VCaP (cell line): Measurements from ENCODE around the gene NPTX2.

ENCODE experiments used
- H3K27ac ChIP-seq: fragments of 450-650 bp; 2 replicates; pipeline ENCODE4 v1.5.1; 2017
- TF ChIP-seq, protein P1 (sequence below): fragments of 450-650 bp; conservative IDR thresholded peaks from 2 replicates; pipeline ENCODE4 v1.5.1; 2017; ENCODE audit warnings: mild to moderate bottlenecking, moderate library complexity

NPTX2 gene

DNA sequence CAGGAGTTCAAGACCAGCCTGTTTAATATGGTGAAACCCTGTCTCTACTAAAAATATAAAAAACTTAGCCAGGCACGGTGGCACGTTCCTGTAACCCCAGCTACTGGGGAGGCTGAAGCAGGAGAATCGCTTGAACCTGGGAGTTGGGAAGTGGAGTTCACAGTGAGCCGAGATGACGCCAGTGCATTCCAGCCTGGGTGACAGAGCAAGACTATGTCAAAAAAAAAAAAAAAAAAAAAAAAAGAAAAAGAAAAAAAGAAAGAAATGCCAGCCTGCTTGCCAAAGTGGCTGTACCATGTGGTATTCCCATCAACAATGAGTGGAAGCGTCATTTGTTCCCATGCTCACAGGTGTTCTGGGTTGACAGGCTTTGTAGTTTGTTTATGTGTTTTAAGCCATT is 43.3 kb upstream of the NPTX2 start:
- TF ChIP-seq, protein P1, sequence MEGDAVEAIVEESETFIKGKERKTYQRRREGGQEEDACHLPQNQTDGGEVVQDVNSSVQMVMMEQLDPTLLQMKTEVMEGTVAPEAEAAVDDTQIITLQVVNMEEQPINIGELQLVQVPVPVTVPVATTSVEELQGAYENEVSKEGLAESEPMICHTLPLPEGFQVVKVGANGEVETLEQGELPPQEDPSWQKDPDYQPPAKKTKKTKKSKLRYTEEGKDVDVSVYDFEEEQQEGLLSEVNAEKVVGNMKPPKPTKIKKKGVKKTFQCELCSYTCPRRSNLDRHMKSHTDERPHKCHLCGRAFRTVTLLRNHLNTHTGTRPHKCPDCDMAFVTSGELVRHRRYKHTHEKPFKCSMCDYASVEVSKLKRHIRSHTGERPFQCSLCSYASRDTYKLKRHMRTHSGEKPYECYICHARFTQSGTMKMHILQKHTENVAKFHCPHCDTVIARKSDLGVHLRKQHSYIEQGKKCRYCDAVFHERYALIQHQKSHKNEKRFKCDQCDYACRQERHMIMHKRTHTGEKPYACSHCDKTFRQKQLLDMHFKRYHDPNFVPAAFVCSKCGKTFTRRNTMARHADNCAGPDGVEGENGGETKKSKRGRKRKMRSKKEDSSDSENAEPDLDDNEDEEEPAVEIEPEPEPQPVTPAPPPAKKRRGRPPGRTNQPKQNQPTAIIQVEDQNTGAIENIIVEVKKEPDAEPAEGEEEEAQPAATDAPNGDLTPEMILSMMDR: no peak
- no peak overlapping the region for H3K27ac ChIP-seq

DNA sequence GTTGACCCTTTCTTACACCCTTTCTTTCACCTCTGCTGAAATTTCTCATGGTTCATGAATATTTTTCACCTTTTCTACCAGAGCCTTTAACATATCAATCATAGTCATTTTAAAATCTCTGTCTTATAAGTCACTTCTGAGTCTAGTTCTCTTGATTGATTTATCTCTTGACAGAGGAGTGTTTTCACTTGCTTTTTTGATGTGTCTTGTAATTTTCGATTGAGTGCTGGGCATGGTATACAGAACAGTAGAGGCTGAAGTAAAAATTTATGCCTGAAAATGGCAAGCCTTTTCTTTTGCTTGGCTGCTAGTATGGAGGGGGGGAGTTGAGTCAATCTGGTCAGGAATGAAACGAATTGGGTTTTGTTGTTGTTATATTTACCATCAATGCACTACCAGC is 41.2 kb upstream of the NPTX2 start:
- TF ChIP-seq, protein P1: no peak
- H3K27ac ChIP-seq: no peak overlapping the region

DNA sequence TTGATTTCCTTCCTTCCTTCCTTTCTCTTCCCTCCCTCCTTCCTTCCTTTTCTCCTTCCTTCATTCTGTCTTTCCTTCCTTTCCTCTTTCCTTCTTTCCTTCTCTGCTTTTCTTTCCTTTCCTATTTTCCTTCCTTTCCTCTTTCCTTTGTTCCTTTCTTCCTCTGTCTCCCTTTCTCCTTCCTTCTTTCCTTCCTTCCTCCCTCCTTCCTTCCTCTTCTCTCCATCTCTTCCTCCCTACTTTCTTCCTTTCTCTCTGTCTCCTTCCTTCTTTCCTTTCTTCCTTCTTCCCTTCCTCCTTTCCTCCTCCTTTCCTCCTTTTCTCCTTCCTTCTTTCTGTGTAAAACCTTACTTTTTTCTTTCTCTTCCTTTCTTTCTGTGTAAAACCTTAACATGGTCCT is 32.3 kb upstream of the NPTX2 start:
- H3K27ac ChIP-seq: no peak overlapping the region

DNA sequence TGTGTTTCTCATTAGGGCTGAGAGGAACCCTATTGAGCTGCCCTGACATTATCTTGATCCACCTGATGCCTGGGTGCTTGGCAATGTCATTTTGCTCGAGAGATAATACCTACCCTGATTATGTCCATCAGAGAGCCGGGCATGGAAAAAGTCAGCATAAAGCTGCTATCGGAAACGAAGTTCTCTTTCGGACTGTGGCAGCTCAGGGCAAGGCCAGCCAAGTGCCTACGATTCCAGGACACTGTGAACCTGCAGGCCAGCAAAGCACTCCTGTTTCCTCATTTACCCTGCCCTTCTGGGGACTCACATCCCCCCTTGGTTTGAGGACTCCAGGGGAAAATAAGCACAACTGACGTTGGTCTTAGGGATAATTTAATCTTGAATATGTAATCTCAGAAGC is 25.2 kb upstream of the NPTX2 start:
- H3K27ac ChIP-seq: no peak overlapping the region
- TF ChIP-seq, protein P1: no peak

More for the DNA sequence above, 32.3 kb upstream of the NPTX2 start:
- TF ChIP-seq, protein P1: no peak

DNA sequence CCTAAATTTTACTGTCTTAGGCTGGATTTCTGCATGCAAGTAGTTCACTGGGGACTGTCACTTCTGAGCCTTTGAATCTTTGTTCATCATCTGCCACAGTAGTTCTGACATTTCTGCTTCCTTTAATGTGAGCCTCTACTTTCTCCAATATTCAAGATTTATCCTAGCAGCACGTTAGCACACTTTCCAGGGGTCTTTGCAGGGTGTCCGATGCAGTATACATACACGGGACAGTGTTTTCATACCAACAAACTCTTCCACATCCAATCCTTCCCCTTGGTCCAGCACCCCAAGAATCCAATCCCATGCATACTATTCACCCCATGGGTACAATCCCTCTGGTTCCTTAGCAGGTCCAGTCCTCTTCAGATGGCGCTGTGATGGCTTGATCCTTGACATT is 22.7 kb upstream of the NPTX2 start:
- no peak overlapping the region for H3K27ac ChIP-seq
- TF ChIP-seq, protein P1: no peak

DNA sequence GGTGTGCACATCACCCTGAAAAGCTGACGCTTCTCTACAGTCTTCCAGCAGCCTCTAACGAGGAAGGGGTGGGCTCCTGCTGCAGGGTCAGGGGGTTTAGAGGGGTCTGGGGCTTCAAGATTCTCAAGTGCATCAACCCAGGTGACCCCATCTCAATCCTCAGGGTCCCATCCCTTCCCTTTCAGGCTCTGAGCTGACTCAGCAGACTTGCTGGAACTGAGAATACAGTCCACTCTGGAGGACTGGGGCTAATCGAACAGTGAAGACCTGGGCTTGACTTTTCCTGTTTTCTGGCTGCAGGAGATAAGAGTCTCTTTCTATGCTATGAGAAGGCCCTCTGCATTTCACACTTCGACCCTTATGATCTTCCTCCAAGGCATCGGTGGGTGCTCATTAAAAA is 22.3 kb upstream of the NPTX2 start:
- H3K27ac ChIP-seq: no peak overlapping the region
- TF ChIP-seq, protein P1: no peak

DNA sequence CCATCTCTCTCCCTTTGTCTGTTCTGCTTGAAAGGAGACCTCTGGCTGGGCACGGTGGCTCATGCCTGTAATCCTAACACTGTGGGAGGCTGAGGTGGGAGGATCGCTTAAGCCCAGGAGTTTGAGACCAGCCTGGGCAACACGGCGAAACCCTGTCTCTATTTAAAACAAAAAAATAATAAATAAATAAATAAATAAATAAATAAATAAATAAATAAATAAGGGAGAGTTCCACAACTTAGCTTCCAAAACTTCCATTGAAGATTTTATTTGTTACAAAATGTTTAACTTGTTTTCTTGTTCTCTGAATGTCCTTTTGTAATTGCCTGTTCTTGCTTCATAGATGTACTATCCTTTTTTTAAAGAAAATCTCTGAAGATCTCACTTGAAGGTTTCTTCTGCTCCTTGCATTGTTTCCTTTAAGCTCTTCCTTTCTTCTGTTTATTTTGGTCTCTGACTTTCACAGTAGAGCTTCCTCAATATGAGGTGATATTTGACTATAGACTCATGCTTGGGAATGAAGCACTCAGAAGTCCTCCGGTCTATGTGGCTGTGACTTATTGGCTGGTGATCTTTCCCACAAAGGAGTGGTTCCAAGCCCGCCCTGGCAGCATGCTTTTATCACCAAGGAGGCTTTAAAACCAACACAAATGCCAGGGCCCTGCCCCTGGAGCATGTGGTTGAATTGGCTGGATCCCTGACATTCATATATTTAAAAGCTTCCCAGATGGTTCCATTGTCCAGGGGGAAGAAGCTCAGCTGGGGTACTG is 18.1 kb upstream of the NPTX2 start:
- no peak overlapping the region for H3K27ac ChIP-seq
- TF ChIP-seq, protein P1: no peak
